ENCODE results near the gene MCMBP. TPM values are rescaled to one million over a fixed set of nuclear protein-coding genes. Genes with fewer than 3 reads are reported as not detected.
A peak's percentile ranks its signal among the peaks of the same experiment; 100 is the strongest.
"Not testable (repeated sequence)": the region's sequence is repeated elsewhere in the genome, so short reads cannot be mapped to it uniquely, and the experiment has no call there.

The MCMBP gene
- total and polyA plus RNA-seq, 11 donors = 8.7 to 39.4 (median 29.7) TPM

DNA sequence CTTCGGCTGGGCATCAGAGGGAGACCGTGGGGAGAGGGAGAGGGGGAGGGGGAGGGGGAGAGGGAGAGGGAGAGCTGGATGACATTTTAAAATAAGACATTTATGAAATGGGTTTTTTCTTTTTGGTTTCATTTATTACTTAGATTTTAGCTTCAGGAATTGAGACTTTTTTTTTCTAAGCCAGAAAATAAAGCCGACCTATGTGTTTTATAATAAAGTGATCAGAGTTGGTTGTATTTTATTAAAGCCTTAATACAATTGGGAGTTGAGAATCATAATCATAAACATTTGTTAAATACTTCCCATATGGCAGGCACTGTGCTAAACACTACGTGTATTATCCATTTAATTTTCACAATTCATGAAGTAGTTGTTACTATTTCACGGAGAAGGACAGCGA is 76.6 kb downstream of the MCMBP start:
- Histone ChIP-seq H3K27ac (no peak overlapping the region), H3K27me3 (no peaks in the 10 kb centered on the region), H3K4me1 (no peaks in the 10 kb centered on the region), H3K9me3 (no peaks in the 10 kb centered on the region), H3K36me3 (peaks cover 0 to 27% (median 19%) of the 10 kb centered on the region in 9 donors), H3K4me3 (no peak overlapping the region)
- intact Hi-C loops (cut with DNase I) = no loop called here
- DNase-seq = no peak
- WGBS, 4 donors = 94 to 99% (median 95%) methylated on average over 6 of the region's 6 CpGs
- ATAC-seq = no peak
- TF ChIP-seq POLR2A (IDR thresholded peaks at IDR 0.05) = no peak
- TF ChIP-seq, protein P1, sequence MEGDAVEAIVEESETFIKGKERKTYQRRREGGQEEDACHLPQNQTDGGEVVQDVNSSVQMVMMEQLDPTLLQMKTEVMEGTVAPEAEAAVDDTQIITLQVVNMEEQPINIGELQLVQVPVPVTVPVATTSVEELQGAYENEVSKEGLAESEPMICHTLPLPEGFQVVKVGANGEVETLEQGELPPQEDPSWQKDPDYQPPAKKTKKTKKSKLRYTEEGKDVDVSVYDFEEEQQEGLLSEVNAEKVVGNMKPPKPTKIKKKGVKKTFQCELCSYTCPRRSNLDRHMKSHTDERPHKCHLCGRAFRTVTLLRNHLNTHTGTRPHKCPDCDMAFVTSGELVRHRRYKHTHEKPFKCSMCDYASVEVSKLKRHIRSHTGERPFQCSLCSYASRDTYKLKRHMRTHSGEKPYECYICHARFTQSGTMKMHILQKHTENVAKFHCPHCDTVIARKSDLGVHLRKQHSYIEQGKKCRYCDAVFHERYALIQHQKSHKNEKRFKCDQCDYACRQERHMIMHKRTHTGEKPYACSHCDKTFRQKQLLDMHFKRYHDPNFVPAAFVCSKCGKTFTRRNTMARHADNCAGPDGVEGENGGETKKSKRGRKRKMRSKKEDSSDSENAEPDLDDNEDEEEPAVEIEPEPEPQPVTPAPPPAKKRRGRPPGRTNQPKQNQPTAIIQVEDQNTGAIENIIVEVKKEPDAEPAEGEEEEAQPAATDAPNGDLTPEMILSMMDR (IDR thresholded peaks at IDR 0.05) = no peak

DNA sequence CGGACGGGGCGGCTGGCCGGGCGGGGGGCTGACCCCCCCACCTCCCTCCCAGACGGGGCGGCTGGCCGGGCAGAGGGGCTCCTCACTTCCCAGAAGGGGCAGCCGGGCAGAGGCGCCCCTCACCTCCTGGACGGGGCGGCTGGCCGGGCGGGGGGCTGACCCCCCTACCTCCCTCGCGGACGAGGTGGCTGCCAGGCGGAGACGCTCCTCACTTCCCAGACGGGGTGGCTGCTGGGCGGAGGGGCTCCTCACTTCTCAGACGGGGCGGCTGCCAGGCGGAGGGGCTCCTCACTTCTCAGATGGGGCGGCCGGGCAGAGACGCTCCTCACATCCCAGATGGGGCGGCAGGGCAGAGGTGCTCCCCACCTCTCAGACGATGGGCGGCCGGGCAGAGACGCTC is 77.5 kb downstream of the MCMBP start:
- H3K27me3 ChIP-seq; H3K4me1 ChIP-seq; H3K27ac ChIP-seq; DNase-seq; H3K9me3 ChIP-seq; intact Hi-C loops (cut with DNase I); H3K4me3 ChIP-seq; ATAC-seq: not testable (repeated sequence)
- H3K36me3 ChIP-seq = peaks cover 0 to 27% (median 19%) of the 10 kb centered on the region in 9 donors
- 80 to 98% (median 97%) methylated on average over 1 to 32 of the region's 32 CpGs; no CpG with 5 or more reads in 1 of the 4 donors for WGBS, 4 donors

DNA sequence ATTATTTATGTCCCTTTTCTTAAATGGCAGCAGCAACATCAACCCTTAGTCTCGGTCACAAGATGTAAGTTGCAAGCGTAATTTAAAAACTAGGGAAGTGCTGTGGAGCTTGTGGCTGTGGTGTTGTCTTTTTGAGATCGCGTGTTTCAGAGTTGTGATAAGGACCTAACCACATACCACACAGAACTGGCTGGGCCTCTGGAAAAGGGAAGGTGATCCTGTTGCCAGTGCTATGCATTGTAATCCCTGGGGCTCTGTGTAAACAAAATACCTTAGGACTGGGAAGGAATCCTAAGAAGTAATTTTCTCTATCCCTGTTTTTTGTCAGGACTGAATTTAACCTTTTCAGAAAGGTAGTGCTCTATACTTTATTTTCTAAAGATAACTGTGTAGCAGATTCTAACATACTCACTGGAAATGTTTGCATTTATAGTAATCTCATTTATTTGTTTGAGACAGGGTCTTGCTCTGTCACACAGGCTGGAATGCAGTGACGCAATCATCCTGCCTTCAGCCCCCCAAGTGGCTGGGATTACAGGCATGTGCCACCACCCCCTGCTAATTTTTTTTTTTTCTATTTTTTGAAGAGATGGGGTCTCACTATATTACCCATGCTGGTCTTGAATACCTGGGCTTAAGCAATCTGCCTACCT is 86.4 kb downstream of the MCMBP start:
- 46 to 65% (median 62%) methylated on average over 5 of the region's 5 CpGs for WGBS, 4 donors
- no peak for DNase-seq
- intact Hi-C loops (cut with DNase I) = no loop called here
- TF ChIP-seq POLR2A (IDR thresholded peaks at IDR 0.05) = no peak
- TF ChIP-seq, protein P1 (IDR thresholded peaks at IDR 0.05) = no peak
- Histone ChIP-seq H3K36me3 (peaks cover 0 to 3% (median 0%) of the 10 kb centered on the region in 9 donors), H3K9me3 (no peaks in the 10 kb centered on the region), H3K27ac (peak overlapping the region in 1 of 12 donors; percentile 25), H3K4me3 (no peak overlapping the region), H3K4me1 (peaks cover 0 to 35% (median 8%) of the 10 kb centered on the region in 12 donors), H3K27me3 (no peaks in the 10 kb centered on the region)
- peak in 3 of 4 donors; percentile 34 to 63 (median 43) for ATAC-seq

DNA sequence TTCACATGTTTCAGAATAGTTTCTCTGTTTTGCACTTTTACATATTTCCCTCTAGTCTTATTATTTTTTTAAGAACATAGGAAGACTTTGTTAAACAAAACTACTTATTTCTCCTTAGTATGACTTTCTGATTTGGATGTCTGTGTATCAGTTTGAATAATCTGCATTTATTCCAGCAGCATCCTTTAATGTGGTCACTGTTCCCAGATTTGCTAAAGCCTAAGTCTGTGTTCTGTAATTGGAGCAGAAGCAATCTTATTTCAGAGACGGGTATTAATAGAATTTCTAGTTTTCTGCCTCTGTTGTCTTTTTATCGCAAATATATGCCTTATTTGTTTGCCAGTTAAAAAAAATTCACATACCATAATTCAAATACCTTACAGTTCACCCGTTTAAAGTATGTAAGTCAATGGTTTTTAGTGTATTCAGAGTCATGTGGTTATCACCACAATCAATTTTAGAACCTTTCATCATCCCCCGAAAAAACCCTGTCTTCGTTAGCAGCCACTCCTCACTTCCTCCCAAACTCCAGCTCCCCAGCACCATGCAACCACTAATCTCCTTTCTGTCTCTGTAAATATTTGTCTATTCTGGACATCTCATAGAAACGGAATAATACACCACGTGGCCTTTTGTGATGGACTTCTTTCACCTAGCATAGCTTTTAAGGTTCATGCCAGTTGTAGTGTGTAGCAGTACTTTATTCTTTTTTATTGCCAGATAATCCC is 88.1 kb downstream of the MCMBP start:
- WGBS, 4 donors = 61 to 75% (median 71%) methylated on average over 7 of the region's 7 CpGs
- Histone ChIP-seq H3K4me3 (no peak overlapping the region), H3K9me3 (no peaks in the 10 kb centered on the region), H3K27me3 (no peaks in the 10 kb centered on the region), H3K27ac (peak overlapping the region in 1 of 12 donors; percentile 23), H3K36me3 (peaks cover 0 to 3% (median 0%) of the 10 kb centered on the region in 9 donors), H3K4me1 (peaks cover 0 to 35% (median 8%) of the 10 kb centered on the region in 12 donors)
- ATAC-seq (no peak), DNase-seq (no peak)
- intact Hi-C loops (cut with DNase I) = no loop called here
- TF ChIP-seq POLR2A (IDR thresholded peaks at IDR 0.05) = no peak
- TF ChIP-seq, protein P1 (IDR thresholded peaks at IDR 0.05) = no peak

Measured in heart left ventricle (tissue), 16 donors.